GM04503 (cell line): ENCODE data around the gene FIZ1.

Experiments used
- DNase-seq: peaks from one replicate; pipeline ENCODE4 v3.0.0-alpha.2; 2012; ENCODE audit warnings: low read depth

Gene FIZ1

GRCh38 chr19:55567708-55568328 lies 31.5 kb downstream of the FIZ1 start:
- no peak for DNase-seq

- DNase-seq = no peak
Observed at GRCh38 chr19:55566823-55567222, 32.5 kb downstream of the FIZ1 start.

DNA sequence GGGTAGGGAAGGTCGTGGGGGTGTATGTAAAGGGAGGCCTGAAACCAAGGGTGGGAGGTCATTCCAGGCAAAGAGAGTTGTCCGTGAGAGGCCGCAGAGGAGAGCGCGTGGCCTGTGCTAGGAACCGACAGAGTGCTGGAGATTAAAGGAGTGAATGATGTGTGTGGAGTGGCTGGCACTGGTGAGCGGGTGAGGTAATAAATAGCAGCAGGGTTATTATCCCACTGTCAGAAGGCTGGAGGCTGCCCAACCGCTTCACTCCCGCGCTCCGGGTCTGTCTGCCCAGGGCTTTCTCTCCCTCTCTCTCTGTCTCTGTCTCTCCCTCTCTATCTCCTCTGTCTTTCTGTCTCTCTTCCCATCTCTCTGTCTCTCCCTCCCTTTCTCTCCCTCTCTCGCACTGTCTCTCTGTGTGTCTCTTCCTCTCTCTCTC lies 36.0 kb downstream of the FIZ1 start:
- DNase-seq = no peak

GRCh38 chr19:55559684-55560083 lies 39.6 kb downstream of the FIZ1 start:
- no peak for DNase-seq

GRCh38 chr19:55554741-55555152 lies 44.6 kb downstream of the FIZ1 start:
- DNase-seq = no peak

- no peak for DNase-seq
Observed at GRCh38 chr19:55554302-55554701, 45.0 kb downstream of the FIZ1 start.

DNA sequence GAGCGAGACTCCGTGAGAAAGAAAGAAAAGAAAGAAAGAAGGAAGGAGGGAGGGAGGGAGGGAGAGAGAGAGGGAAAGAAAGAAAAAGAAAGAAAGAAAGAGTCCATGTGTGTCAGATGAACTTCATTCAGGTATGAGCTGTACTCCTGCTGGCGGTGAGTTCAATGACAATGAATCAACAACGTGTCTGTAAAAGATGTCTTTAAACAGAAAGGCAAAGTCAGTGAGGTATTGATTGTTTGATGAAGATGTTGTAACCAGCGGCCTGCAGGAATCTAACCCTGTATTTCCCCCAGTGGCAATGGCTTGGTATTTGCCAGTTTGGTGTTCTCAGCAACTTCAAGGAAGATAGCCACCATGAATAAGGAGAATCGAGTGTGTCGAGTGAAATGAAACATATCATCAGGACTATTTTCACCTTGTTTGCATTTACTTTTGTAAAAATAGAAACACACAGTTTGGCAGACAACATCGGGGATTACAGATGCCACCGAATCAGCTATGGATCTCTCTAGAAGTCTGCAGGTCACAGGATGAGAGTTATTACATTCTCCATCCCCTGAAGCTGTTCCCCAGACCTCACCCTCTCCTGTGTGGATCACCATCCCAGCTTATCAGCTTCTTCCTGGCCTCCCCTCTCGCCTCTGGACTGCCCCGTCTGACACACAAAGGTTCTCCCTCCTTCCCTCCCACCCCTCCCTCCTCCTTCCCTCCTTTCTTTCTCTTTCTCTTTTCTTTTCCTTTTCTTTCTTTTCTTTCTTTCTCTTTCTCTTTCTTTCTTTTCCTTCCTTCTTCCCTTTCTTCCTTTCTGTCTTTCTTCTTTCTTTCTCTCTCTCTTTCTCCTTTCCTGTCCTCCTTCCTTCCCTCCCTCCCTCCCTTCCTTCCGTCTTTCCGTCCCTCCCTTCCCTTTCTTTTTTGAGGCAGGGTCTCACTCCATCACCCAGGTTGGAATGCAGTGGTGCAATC lies 45.8 kb downstream of the FIZ1 start:
- DNase-seq = no peak

- DNase-seq = peak; percentile 89
Observed at GRCh38 chr19:55552620-55553019, 46.7 kb downstream of the FIZ1 start.

DNA sequence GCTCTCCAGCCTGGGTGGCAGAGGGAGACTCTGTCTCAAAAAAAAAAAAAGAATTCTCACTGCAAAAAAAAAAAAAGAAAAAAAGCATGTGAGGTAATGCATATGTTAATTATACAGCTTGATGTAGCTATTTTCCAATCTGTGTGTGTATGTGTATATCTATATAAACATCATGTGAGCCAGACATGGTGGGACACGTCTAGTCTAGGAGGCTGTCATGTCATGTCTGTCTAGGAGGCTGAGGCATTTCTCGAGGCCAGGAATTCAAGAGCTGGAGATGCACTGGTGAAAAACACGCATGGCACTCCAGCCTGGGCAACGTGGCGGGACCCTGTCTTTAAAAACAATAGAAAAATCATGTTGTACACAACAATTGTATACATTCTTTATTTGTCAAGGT lies 47.1 kb downstream of the FIZ1 start:
- no peak for DNase-seq

GRCh38 chr19:55550321-55550650 lies 49.0 kb downstream of the FIZ1 start:
- no peak for DNase-seq

DNA sequence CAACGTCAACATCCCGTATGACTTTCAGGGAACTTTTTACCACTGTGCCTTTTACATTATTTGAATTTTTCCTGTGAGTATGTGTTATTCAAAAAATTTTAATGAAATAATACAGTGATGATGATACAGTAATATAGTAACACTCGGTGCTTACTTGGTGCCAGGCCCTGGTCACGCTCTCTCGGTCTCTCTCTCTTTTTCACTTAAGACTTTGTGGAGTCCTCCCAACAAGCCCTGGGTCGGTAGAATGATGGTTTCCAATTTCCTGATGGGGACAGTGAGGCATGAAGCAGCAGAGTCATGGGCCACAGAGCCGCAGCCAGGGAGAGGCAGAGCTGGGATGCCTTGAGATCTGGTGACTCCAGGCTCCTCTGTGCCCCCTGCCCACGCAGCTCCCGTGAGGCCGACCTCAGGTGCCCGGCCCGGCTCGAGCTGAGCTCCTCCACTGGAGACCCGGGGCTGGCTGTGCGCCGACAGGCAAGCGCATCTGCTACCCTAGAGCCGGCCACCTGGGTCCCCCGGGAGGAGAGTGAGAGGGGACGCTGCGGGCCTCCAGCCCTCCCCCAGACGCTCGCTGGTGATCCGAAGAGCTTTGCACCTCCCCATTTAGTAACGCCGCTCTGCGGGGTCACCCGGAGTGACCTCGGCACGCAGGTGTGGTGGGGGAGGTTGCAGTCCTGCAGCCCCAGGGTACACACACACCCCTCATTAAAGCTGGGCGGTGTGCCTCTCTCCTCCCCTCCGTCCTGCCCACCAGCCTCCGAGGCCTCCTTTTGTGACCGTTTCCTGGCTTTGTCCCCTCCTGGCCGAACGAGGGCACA lies 49.6 kb downstream of the FIZ1 start:
- peak; percentile 86 for DNase-seq

DNA sequence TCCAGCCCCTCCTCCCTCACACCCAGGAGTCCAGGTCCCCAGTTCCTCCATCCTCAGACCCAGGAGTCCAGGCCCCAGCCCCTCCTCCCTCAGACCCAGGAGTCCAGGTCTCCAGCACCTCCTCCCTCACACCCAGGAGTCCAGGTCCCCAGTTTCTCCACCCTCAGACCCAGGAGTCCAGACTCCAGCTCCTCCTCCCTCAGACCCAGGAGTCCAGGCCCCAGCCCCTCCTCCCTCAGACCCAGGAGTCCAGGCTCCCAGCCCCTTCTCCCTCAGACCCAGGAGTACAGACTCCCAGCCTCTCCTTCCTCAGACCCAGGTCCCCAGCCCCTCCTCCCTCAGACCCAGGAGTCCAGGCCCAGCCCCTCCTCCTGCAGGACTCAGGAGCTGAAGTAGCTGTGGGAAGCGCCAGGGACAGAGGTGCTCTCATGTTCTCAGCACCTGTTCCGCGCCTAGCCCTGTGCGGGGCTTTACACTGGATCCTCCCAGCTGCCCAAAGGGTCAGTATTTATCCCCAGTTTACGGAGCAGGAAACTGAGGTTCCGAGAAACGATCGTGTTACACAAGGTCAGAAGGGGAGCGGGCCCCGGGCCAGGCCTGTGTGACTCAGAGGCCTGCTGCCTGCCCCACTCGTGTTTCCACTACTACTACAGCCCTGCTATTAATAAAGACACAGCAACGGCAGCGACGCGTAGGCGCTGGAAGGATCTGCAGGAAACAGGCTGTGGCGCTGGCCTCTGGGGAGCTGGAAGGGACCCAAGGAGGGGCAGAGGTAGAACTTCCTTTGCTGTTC lies 52.3 kb downstream of the FIZ1 start:
- DNase-seq = peak; percentile 26

DNA sequence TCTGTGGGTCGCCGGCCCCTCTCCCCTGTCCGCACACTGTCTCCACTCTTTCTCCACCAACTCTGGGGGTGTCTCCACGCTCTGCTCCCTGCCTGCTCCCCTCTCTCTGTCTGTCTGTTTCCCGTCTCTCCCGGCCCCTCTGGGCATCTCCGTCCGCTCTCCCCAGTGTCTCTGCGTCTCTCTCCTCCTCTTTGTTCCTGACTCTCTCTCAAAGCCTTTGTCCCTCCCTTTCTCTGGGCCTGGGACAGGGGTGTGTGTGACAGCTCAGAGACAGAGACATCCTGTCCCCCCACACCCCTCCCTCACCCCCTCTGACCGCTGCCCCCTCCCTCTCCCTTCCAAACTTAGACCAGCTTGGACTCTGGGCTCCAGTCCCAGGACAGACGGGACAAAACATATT lies 53.3 kb downstream of the FIZ1 start:
- DNase-seq = no peak

DNA sequence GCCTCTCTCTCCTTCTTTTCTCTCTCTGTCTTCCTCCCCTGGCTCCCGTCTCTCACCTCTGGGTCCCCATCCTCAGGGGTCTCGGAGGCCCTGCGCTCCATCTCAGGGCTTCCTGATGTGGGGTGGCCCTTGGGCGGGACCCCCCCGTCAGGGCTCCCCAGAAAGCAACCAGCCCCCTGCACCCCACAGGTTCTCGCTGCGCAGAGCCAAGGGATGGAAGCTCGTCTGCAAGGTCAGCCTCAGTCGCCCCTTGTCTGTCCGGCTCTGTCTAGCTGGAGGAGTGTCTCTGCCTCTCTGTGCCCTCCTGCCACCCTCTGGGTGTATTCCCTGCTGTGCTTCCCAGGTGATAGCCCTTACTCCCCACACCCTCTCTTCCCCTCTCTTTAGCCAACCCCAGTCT lies 53.9 kb downstream of the FIZ1 start, which contains the start of gene SBK3:
TSS of gene SBK3 (minus strand) at position 101 of the 400 bp plus-strand sequence. CDS start at position 101, 0 bp downstream.
- DNase-seq = no peak

GRCh38 chr19:55544776-55545439 lies 54.4 kb downstream of the FIZ1 start:
- no peak for DNase-seq

- DNase-seq = no peak
Observed at GRCh38 chr19:55544014-55544413, 55.3 kb downstream of the FIZ1 start.

DNA sequence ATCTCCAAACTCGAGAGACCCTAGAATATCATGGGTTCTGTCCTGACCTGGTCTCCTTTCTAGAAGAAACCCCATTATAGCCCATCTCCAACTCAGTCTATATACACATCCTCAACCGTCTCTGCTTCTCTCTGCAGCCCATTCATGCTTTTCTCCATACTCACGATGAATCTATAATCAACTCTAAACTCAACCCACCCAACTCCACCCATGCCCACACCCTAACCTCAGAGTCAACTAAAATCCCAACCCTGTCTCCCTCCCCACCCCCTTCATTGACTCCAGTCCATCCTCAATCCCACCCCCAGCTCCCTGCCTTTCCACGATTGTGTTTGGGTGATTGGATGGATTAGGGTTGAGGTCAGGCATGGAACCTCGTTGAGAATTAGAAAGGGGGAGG lies 55.8 kb downstream of the FIZ1 start:
- no peak for DNase-seq

DNA sequence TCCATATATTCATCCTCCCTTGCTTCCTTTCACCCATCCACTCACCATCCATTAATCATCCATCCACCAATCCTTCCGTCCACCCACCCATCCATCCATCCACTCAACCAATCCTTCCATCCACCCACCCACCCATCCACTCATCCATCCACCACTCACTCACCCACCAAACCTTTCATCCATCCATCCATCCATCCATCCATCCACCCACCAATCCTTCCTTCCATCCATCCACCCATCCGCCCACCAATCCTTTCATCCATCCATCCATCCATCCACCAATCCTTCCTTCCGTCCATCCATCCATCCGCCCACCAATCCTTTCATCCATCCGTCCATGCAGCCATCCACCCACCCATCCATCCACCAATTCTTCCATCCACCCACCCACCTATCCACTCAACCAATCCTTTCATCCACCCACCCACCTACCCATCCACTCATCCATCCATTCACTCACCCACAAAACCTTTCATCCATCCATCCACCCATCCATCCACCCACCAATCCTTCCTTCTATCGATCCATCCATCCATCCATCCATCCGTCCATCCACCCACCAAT lies 56.9 kb downstream of the FIZ1 start:
- no peak for DNase-seq
